ENCODE measurements around the gene SHC1.

SHC1 gene

GRCh38 chr1:155011004-155011416 is 40.5 kb upstream of the SHC1 start:
- no peak overlapping the region for H3K4me3 ChIP-seq (ENCODE audit: low read depth, low read length)
- TF ChIP-seq CTCF (IDR thresholded peaks at IDR 0.05; ENCODE audit: borderline replicate concordance, insufficient read depth, low read depth, low read length) = no peak

- TF ChIP-seq CTCF (IDR thresholded peaks at IDR 0.05; ENCODE audit: borderline replicate concordance, insufficient read depth, low read depth, low read length) = no peak
- no peak overlapping the region for H3K4me3 ChIP-seq (ENCODE audit: low read depth, low read length)
Observed at GRCh38 chr1:155010211-155010918, 39.8 kb upstream of the SHC1 start.

- TF ChIP-seq CTCF (IDR thresholded peaks at IDR 0.05; ENCODE audit: borderline replicate concordance, insufficient read depth, low read depth, low read length) = no peak
- H3K4me3 ChIP-seq (ENCODE audit: low read depth, low read length) = no peak overlapping the region
Observed at GRCh38 chr1:155009742-155010141, 39.2 kb upstream of the SHC1 start.

- no peak for TF ChIP-seq CTCF (IDR thresholded peaks at IDR 0.05; ENCODE audit: borderline replicate concordance, insufficient read depth, low read depth, low read length)
Observed at GRCh38 chr1:155009221-155009711, 38.7 kb upstream of the SHC1 start.

GRCh38 chr1:155008015-155008941 is 37.7 kb upstream of the SHC1 start:
- no peak for TF ChIP-seq CTCF (IDR thresholded peaks at IDR 0.05; ENCODE audit: borderline replicate concordance, insufficient read depth, low read depth, low read length)
- H3K4me3 ChIP-seq (ENCODE audit: low read depth, low read length) = no peak overlapping the region

More at GRCh38 chr1:155009221-155009711, 38.7 kb upstream of the SHC1 start:
- H3K4me3 ChIP-seq (ENCODE audit: low read depth, low read length) = no peak overlapping the region

- no peak overlapping the region for H3K4me3 ChIP-seq (ENCODE audit: low read depth, low read length)
- TF ChIP-seq CTCF (IDR thresholded peaks at IDR 0.05; ENCODE audit: borderline replicate concordance, insufficient read depth, low read depth, low read length) = no peak
Observed at GRCh38 chr1:155007251-155007828, 36.8 kb upstream of the SHC1 start.
